OCI-LY1 (cell line): ENCODE results near the gene MARCHF11.

Experiments used
- CTCF ChIP-seq: fragments of 200-600 bp; sonication (generic), shearing (Covaris generic); IDR thresholded peaks from 2 replicates; pipeline ENCODE4 v1.5.1; 2017; ENCODE audit warnings: mild to moderate bottlenecking, antibody characterized with exemption, low read length, moderate library complexity, mixed read lengths
- EZH2 ChIP-seq: fragments of 200-600 bp; sonication (generic), shearing (Covaris generic); IDR thresholded peaks from 2 replicates; pipeline ENCODE4 v1.8.0; 2017; ENCODE audit warnings: borderline replicate concordance, mixed run types, mild to moderate bottlenecking, antibody characterized with exemption, low read length, moderate library complexity, mixed read lengths

- TF ChIP-seq CTCF: no peak
- no peak for TF ChIP-seq EZH2
Measured at GRCh38 chr5:16066810-16067209, 112.8 kb downstream of the MARCHF11 start.
